ENCODE data around the gene MRPS22. TPM values are rescaled to one million over a fixed set of nuclear protein-coding genes. Genes with fewer than 3 reads are reported as not detected.

Gene MRPS22
- total and polyA plus RNA-seq, 5 donors from 2014 or later: 29.8 to 55.2 (median 45.7) TPM

Other genes starting within 250 kb of the MRPS22 start
- gene COPB2, start 45.6 kb downstream of the MRPS22 start, total RNA-seq: 32.7 TPM
- 10 to 100 TPM; 63.6 to 80.6 (median 71.1) TPM for gene COPB2, start 45.6 kb downstream of the MRPS22 start, polyA plus RNA-seq
- not detected for gene RBP2, start 132.5 kb downstream of the MRPS22 start, total RNA-seq
- not detected for gene RBP2, start 132.5 kb downstream of the MRPS22 start, polyA plus RNA-seq
- gene RBP1, start 195.7 kb downstream of the MRPS22 start, total RNA-seq: not detected
- not detected for gene RBP1, start 195.7 kb downstream of the MRPS22 start, polyA plus RNA-seq

Data from CD4-positive, CD25-positive, alpha-beta regulatory T cell (primary cell).